K562 (cell line): ENCODE measurements around the gene PSMA7. TPM values are rescaled to one million over a fixed set of nuclear protein-coding genes. Genes with fewer than 3 reads are reported as not detected.

Experiments used
- ATAC-seq: fragments of 200-7000 bp; cut with Tn5 transposase; 3 replicates; pipeline ENCODE4 v1.9.1; 2020; ENCODE audit warnings: moderate library complexity
- BruUV-seq: library from RNA; stranded (reverse); fragments of 400-500 nt; replicated peaks from 2 replicates; lab custom pipeline; 2021; lab: Mats Ljungman, UMichigan
- CTCF ChIA-PET: fragments of 300-600 bp; formaldehyde crosslinking; extraction: SDS; loops from one replicate; lab custom pipeline; 2021; ENCODE audit warnings: low intra/inter-chr PET ratio; lab: Yijun Ruan, JAX
- POLR2A ChIA-PET: fragments of 300-600, 350-650 bp; sonication (Branson Sonifier 250); formaldehyde crosslinking; extraction: SDS; loops from one replicate; lab custom pipeline; 2021; ENCODE audit warnings: antibody characterized with exemption, inconsistent platforms; lab: Yijun Ruan, JAX
- DNase-seq, 4 experiments: peaks; one replicate each; pipeline versions ENCODE4 v3.0.0 to v3.0.0-alpha.2; 2011 to 2018; ENCODE audit warnings: low spot score in 3 of 4, mixed read lengths in 3 of 4; ENCODE audit errors: extremely low read depth in 1 of 4
- FAIRE-seq: peaks from 2 replicates; lab custom pipeline; 2011; peaks lifted over from hg19 to GRCh38; lab: Jason Lieb, UNC
- H2AFZ ChIP-seq: 2 replicates; pipeline ENCODE4 v1.6.0; 2011; ENCODE audit warnings: low read depth, low read length, control low read depth, inconsistent platforms
- H3K27ac ChIP-seq: fragments of 200-600 bp; 3 replicates; pipeline ENCODE4 v1.8.0; 2011; ENCODE audit warnings: low read depth, mild to moderate bottlenecking, control low read depth, inconsistent platforms, low read length, moderate library complexity, mixed read lengths; ENCODE audit errors: extremely low read depth
- H3K27me3 ChIP-seq, 2 experiments: fragments of 300-600 bp in 1 of 2; 2 replicates in 1 of 2; 3 replicates in 1 of 2; pipeline versions ENCODE4 v1.6.0 to v1.8.0; 2011; ENCODE audit warnings: inconsistent platforms in 2 of 2, low read length in 2 of 2, mild to moderate bottlenecking in 1 of 2, mixed read lengths in 1 of 2, moderate library complexity in 1 of 2; ENCODE audit not compliant: control insufficient read depth in 2 of 2, insufficient read depth in 2 of 2
- H3K36me3 ChIP-seq: fragments of 300-600 bp; 3 replicates; pipeline ENCODE4 v1.8.0; 2011; ENCODE audit warnings: mild to moderate bottlenecking, low read length, inconsistent platforms; ENCODE audit not compliant: control insufficient read depth, insufficient read depth
- H3K4me1 ChIP-seq, 2 experiments: fragments of 200-600 bp in 1 of 2; replicated peaks in 1 of 2; 2 replicates in 1 of 2; 3 replicates in 1 of 2; pipeline versions ENCODE4 v1.5.1 to v1.8.0; 2011; ENCODE audit warnings: inconsistent platforms in 2 of 2, low read length in 2 of 2, mild to moderate bottlenecking in 1 of 2, mixed read lengths in 1 of 2, moderate library complexity in 1 of 2; ENCODE audit not compliant: control insufficient read depth in 2 of 2, insufficient read depth in 2 of 2
- H3K4me2 ChIP-seq: 2 replicates; pipeline ENCODE4 v1.6.1; 2011; ENCODE audit warnings: low read length, control low read depth, inconsistent platforms, mixed read lengths; ENCODE audit not compliant: insufficient read depth
- H3K4me3 ChIP-seq: fragments of 200-600 bp; sonication (generic), shearing (Covaris generic); 2 replicates; pipeline ENCODE4 v1.5.1; 2016; ENCODE audit warnings: control low read depth, inconsistent platforms
- H3K79me2 ChIP-seq: fragments of 200-600 bp; 3 replicates; pipeline ENCODE4 v1.8.0; 2011; ENCODE audit warnings: low read length, inconsistent platforms; ENCODE audit not compliant: control insufficient read depth, insufficient read depth
- H3K9ac ChIP-seq, 2 experiments: 2 replicates each; pipeline versions ENCODE4 v1.6.0 to v1.6.1; 2011; ENCODE audit warnings: low read depth in 2 of 2, low read length in 2 of 2, control low read depth in 1 of 2, inconsistent platforms in 1 of 2, mild to moderate bottlenecking in 1 of 2, mixed read lengths in 1 of 2; ENCODE audit not compliant: insufficient read depth in 1 of 2
- H3K9me1 ChIP-seq: one replicate; pipeline ENCODE4 v1.6.0; 2011; ENCODE audit warnings: inconsistent platforms, mild to moderate bottlenecking, low read length, moderate library complexity; ENCODE audit not compliant: control insufficient read depth, insufficient read depth
- H3K9me3 ChIP-seq: replicated peaks from 2 replicates; pipeline ENCODE4 v1.5.1; 2011; ENCODE audit warnings: low read depth, low read length, inconsistent platforms; ENCODE audit not compliant: control insufficient read depth, insufficient read depth
- H4K20me1 ChIP-seq: replicated peaks from 2 replicates; pipeline ENCODE4 v1.6.1; 2011; ENCODE audit warnings: low read length, inconsistent platforms, mixed read lengths; ENCODE audit not compliant: control insufficient read depth, insufficient read depth
- CBFB ChIP-seq: sonication (generic); formaldehyde crosslinking; IDR thresholded peaks from 2 replicates; pipeline ENCODE4 v1.4.0; 2020; ENCODE audit warnings: mild to moderate bottlenecking, missing genetic modification reagents
- CHD4 ChIP-seq: fragments of 200-600 bp; sonication (generic); IDR thresholded peaks from 3 replicates; pipeline ENCODE4 v1.6.1; 2012; ENCODE audit warnings: low read depth, mild to moderate bottlenecking, mixed read lengths, low read length, inconsistent platforms; ENCODE audit not compliant: insufficient read depth, insufficient replicate concordance, poor library complexity, severe bottlenecking
- ILK ChIP-seq: fragments of 450-650 bp; IDR thresholded peaks from 2 replicates; pipeline ENCODE4 v1.6.1; 2016; ENCODE audit warnings: missing genetic modification characterization, low read depth, mild to moderate bottlenecking, missing compliant biosample characterization, moderate library complexity, borderline replicate concordance
- MNT ChIP-seq, 2 experiments: fragments of 450-650 bp; conservative IDR thresholded peaks; 2 replicates each; pipeline ENCODE4 v1.6.1; 2017; ENCODE audit warnings: mild to moderate bottlenecking in 2 of 2, moderate library complexity in 2 of 2
- MYC ChIP-seq, 2 experiments: fragments of 250-450 bp in 1 of 2; sonication (Bioruptor Pico) in 1 of 2; IDR thresholded peaks; 2 replicates each; pipeline versions ENCODE4 v1.5.1 to v1.6.1; 2012 to 2021; ENCODE audit warnings: low read depth in 2 of 2, borderline replicate concordance in 1 of 2, improper control_type of control experiment in 1 of 2, low read length in 1 of 2, mild to moderate bottlenecking in 1 of 2, moderate library complexity in 1 of 2
- PKNOX1 ChIP-seq: fragments of 450-650 bp; IDR thresholded peaks from 2 replicates; pipeline ENCODE4 v1.6.1; 2016
- THRA ChIP-seq: fragments of 450-650 bp; IDR thresholded peaks from 2 replicates; pipeline ENCODE4 v1.6.1; 2017; ENCODE audit warnings: mild to moderate bottlenecking, moderate library complexity
- ZMIZ1 ChIP-seq, 2 experiments: fragments of 150-350 bp in 1 of 2; IDR thresholded peaks; 2 replicates each; pipeline ENCODE4 v1.6.1; 2012 to 2016; ENCODE audit warnings: low read depth in 2 of 2, low read length in 2 of 2, mild to moderate bottlenecking in 1 of 2, moderate library complexity in 1 of 2
- ZNF253 ChIP-seq: fragments of 250-450 bp; sonication (Bioruptor Pico); conservative IDR thresholded peaks from 2 replicates; pipeline ENCODE4 v1.6.1; 2021; ENCODE audit warnings: mild to moderate bottlenecking
- ZNF76 ChIP-seq: fragments of 250-450 bp; sonication (Bioruptor Pico); IDR thresholded peaks from 2 replicates; pipeline ENCODE4 v1.4.0; 2020; ENCODE audit warnings: mild to moderate bottlenecking, moderate library complexity, borderline replicate concordance
- ZNF77 ChIP-seq: fragments of 250-450 bp; sonication (Bioruptor Pico); IDR thresholded peaks from 2 replicates; pipeline ENCODE4 v1.5.0; 2020
- WGBS: fragments of 100-300 bp; shearing (Covaris generic); methylation state at CpG from one replicate; pipeline ENCODE4 v1.1.6; 2016; ENCODE audit warnings: low coverage, mixed read lengths; ENCODE audit not compliant: insufficient coverage; ENCODE audit errors: missing lambda C conversion rate; 5-methylcytosine and 5-hydroxymethylcytosine counted together
- in situ Hi-C: fragments of 300-500 bp; cut with MboI; formaldehyde crosslinking; loops from 4 replicates; pipeline ENCODE4 v1.15.0; 2018; ENCODE audit warnings: inconsistent platforms, mixed read lengths
- intact Hi-C: fragments of 100-400 bp; cut with micrococcal nuclease; formaldehyde crosslinking; loops from 2 replicates; pipeline ENCODE4 v1.14.2; 2022
- polyA plus RNA-seq, 8 experiments: library from polyadenylated mRNA; depleted of rRNA in 4 of 8; stranded (reverse) in 5 of 8; unstranded in 3 of 8; fragments of >200 nt; fragmentation: Nextera tagmentation in 2 of 8; fragmentation: Illumina TruSeq in 1 of 8; extraction: Ambion mirVana in 2 of 8; extraction: Trizol in 1 of 8; gene quantifications; 2 replicates each; pipeline versions ENCODE4 v1.2.1 to v1.2.3, GENCODE V29; 2011 to 2014; ENCODE audit warnings: inconsistent platforms in 1 of 8, missing spikeins in 1 of 8
- total RNA-seq, 7 experiments: library from RNA; depleted of rRNA in 6 of 7; stranded (reverse); fragments of >200 nt in 6 of 7; fragmentation: Illumina TruSeq in 2 of 7; extraction: Trizol in 2 of 7; gene quantifications; 2 replicates each; pipeline versions ENCODE4 v1.2.1 to v1.2.3, GENCODE V29; 2011 to 2021; ENCODE audit warnings: low replicate concordance in 1 of 7

The PSMA7 gene
- total and polyA plus RNA-seq, 9 of the 15 experiments (the other 6 are each of a cell fraction or from before 2014, with no cell fraction given) = 257 to 510 (median 393) TPM

GRCh38 chr20:62132421-62132820 lies 10.8 kb downstream of the PSMA7 start:
- H3K4me1 ChIP-seq = peaks cover 0 to 4% of the 10 kb centered on the region in 2 experiments; a peak in 1 of 5 replicates
- H3K9me1 ChIP-seq = no peaks in the 10 kb centered on the region
- intact Hi-C loops (no loop called here), in situ Hi-C loops (no loop called here)
- H3K4me2 ChIP-seq = no peak overlapping the region
- WGBS = 88% methylated on average over 7 of the region's 7 CpGs
- BruUV-seq = no TSS peak
- FAIRE-seq = no peak
- no peak for DNase-seq
- H3K27me3 ChIP-seq = no peaks in the 10 kb centered on the region
- H2AFZ ChIP-seq = no peak overlapping the region
- H4K20me1 ChIP-seq = peaks cover 13% of the 10 kb centered on the region; the same call in 1 of the 2 replicates
- H3K79me2 ChIP-seq = no peaks in the 10 kb centered on the region
- no peak for ATAC-seq
- H3K36me3 ChIP-seq = peaks cover 97% of the 10 kb centered on the region
- H3K4me3 ChIP-seq = no peak overlapping the region
- ChIA-PET CTCF (no interaction called here), POLR2A (interaction anchor here (0.7 to 7.8 kb wide), 4 partner anchors 7 to 117 kb away, joined by 3 to 78 read pairs (median 6); partner anchors contain the start of genes LSM14B and TAF4)
- no peaks in the 10 kb centered on the region for H3K9me3 ChIP-seq
- H3K9ac ChIP-seq = no peak overlapping the region
- H3K27ac ChIP-seq = no peak overlapping the region
- TF ChIP-seq PKNOX1 (no peak), THRA (no peak), CHD4 (no peak), MYC (IDR thresholded peaks at IDR 0.05; ENCODE audit: low read depth, low read length) (no peak), MYC (CRISPR knock-in tag; IDR thresholded peaks at IDR 0.05; ENCODE audit: borderline replicate concordance, low read depth) (no peak), ZNF77 (no peak), MNT (conservative IDR thresholded peaks at IDR 0.05) (no peak), ZNF76 (CRISPR knock-in tag) (no peak), ZNF253 (CRISPR knock-in tag) (no peak), CBFB (no peak), ILK (tag) (no peak), ZMIZ1 (IDR thresholded peaks at IDR 0.05; ENCODE audit: low read depth in 2 of 2, low read length in 2 of 2) (no peak)
